Hematopoietic multipotent progenitor cell (in vitro differentiated cells): ENCODE data around the gene ZNF768. TPM values are rescaled to one million over a fixed set of nuclear protein-coding genes. Genes with fewer than 3 reads are reported as not detected.
A peak's percentile ranks its signal among the peaks of the same experiment; 100 is the strongest.
"Not testable (repeated sequence)": the region's sequence is repeated elsewhere in the genome, so short reads cannot be mapped to it uniquely, and the experiment has no call there.

Source experiments
- DNase-seq, 3 donors: peaks; one replicate each; pipeline ENCODE4 v3.0.0-alpha.2; 2011 to 2015; ENCODE audit warnings: low read depth in 2 of 3, low spot score in 2 of 3
- total RNA-seq: library from RNA; depleted of rRNA; stranded (reverse); fragments of >200 nt; gene quantifications from one replicate; pipeline ENCODE4 v1.2.3, GENCODE V29; 2012

ZNF768 gene
- total RNA-seq, 1 donor: 49.3 TPM

DNA sequence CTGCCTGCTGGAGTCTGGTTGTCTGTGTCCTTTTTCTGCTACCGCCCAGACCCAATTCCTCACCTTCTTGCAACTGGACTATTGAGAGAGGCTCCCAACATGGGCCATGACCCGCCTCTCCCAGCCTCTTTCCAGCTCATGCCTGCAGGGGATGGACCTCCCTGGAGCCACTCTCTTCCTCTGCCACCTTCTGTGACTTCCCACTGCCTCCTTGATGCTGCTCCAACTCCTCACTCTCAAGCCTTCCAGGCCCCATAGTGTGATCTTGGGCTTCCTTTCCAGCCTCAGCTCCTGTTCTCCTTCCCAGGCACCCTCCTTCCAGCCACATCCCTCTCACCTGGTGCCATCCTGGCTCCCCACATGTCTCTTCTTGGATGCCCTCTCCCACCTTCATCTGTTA is 11.1 kb downstream of the ZNF768 start:
- DNase-seq: no peak

GRCh38 chr16:30511509-30511908 is 14.9 kb downstream of the ZNF768 start:
- DNase-seq: no peak

DNA sequence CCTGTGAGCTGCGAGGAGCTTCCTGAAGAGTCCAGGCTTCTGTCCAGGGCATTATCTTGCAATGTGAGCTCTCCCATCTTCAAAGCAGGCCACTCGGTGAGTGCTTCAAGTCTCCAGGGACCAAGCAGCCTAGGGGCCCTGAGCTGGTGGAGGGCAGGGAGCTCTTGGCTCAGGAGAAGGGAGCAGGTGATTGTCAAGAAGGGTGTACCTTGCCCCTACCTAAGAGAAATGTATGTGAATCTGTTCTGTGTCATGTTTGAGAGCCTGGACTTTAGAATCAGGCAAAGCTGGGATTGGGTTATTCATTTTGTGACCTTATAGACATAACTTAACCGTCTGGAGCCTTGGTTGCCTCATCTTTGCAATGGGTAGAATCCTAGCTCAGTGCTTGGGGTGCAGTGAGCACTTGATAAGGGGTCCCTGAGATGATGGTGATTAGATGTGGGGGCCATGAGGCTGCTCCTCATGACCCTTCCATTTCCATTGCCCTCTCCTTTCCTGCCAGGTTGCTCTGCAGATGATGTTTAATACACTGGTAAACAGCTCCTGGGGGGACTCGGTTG is 15.9 kb downstream of the ZNF768 start:
- no peak for DNase-seq

- no peak for DNase-seq
Observed at GRCh38 chr16:30509081-30509765, 17.1 kb downstream of the ZNF768 start.

DNA sequence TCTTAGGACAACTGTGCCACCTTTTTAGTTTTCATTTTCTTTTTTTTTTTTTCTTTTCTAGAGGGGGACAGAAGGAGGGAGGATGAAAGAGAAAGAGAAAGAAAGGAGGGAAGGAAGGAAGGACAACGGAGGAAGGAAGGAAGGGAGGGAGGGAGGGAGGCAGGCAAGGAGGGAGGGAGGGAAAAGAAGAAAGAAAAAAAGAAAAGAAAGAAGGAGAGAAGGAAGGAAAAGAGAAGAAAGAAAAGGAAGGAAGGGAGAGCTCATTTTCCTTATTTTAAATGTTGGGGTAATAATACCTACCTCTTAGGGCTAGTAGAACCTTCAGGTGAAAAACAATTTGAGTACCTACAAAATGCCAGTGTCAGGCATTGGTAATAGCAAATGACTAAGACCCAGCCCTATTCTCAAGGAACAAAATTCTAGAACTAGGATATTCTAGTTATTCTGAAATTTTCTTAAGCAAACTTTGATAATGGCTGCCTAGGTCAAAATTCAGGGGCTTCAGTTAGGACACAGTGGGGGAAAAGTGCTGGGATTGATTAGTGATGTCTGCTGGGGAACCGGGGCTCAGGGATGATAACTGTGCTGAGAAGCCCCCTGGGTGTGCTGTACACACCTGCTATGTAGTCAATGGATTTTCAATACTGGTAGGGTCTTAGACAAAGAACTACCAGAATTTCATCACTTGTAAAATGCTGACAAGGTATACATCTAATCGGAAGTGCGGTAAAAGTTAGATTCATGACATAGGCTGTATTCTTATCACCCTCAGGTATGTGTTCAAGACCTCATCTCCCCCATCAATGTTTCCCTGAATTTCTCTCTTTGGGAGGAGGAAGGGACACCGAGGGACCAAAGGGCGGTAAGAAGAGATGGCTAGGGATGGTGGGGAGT is 22.7 kb downstream of the ZNF768 start:
- no peak for DNase-seq

DNA sequence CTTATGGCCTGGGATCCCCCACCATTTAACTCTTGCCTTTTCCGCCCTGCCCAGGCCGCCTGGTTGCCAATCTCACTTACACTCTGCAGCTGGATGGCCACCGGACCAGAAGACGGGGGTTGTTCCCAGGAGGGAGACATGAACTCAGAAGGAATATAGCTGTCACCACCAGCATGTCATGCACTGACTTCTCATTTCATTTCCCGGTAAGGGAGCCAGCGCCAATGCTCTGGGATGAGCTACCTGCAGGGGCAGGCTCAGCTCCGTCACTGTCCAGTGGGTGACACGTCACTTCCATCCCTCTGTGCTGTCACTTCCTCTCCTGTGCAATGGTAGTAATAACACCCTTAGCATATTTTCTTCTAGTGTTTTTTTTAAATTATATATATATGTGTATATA is 27.1 kb downstream of the ZNF768 start:
- no peak for DNase-seq

DNA sequence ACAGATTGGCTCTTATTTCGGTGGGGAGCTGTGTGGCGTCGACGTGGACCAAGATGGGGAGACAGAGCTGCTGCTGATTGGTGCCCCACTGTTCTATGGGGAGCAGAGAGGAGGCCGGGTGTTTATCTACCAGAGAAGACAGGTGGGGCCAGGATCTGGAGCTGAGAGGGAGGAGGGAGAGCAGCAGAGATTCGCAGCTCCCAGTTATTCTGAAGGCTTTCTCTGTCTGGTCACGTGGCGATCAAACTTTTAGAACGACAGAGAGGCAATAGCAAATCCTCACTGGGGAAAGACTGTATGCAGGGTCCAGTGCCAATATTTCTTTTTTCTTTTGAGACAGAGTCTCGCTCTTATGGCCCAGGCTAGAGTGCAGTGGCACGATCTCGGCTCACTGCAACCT is 31.7 kb downstream of the ZNF768 start:
- no peak for DNase-seq

DNA sequence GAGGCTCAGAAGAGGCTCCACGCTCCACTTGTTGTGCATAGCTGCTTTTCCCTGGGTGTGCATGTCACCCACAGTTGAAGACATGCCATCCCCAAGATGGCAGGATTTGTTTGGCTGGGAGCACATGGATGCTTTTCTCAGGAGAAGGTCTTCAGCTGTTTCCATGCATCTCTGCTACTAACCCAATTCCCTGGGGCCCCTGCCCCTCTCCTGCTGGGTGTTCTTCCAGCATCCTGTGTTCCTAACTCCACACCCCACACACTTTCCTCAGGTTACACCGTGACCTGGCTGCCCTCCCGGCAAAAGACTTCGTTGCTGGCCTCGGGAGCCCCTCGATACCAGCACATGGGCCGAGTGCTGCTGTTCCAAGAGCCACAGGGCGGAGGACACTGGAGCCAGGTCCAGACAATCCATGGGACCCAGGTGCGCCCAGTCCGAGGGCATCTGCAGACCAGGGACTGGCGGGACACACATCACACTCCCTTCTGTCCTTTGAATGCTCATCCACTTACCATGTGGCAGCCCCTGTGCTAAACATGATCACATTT is 32.4 kb downstream of the ZNF768 start:
- no peak for DNase-seq

DNA sequence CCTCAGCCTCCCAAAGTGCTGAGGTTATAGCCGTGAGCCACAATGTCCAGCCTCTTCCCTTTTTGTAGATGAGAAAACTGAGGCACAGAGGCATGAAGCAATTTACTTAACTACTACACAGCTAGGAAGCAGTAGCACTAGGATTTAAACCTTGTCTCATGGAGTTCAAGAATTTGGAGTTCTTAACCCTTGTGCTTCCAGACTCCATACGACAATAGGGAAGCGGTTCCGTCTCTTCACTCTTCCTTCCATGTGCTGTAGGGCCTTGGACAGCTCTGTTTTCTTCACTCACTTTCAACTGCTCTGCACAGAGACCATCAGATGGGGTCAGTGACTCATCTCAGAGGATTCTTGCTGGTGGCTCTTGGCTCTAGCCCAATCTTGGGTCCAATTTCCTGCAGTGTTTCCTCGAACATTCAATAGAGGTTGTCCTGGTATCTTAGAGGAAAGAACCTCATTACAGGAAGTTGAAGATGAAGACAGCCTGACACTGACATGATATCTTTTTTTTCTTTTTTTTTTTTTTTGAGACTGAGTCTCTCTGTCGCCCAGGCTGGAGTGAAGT is 34.5 kb downstream of the ZNF768 start:
- DNase-seq: peak in 2 of 3 donors; percentile 54 to 62

GRCh38 chr16:30491229-30491628 is 35.1 kb downstream of the ZNF768 start:
- no peak for DNase-seq

- DNase-seq: no peak
Observed at GRCh38 chr16:30490210-30490609, 36.2 kb downstream of the ZNF768 start.

- DNase-seq: no peak
Observed at GRCh38 chr16:30488764-30489605, 37.4 kb downstream of the ZNF768 start.

GRCh38 chr16:30485818-30486436 is 40.4 kb downstream of the ZNF768 start:
- DNase-seq: no peak

DNA sequence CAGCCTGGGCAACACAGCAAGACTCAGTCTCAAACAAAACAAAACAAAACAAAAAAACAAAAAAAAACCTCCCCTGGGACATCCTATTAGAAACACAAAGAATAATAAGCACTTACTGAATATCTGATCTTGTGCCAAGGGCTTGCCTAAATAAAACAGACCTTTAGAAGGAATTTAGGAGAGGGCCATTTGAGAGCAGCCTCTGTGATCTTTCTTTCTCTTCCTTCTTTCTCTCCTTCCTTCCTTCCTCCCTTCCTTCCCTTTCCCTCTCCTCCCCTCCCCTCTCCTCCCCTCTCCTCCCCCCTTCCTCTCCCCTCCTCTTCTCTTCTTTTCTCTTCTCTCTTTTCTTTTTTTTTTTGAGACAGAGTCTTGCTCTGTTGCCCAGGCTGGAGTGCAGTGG is 41.5 kb downstream of the ZNF768 start:
- DNase-seq: no peak

DNA sequence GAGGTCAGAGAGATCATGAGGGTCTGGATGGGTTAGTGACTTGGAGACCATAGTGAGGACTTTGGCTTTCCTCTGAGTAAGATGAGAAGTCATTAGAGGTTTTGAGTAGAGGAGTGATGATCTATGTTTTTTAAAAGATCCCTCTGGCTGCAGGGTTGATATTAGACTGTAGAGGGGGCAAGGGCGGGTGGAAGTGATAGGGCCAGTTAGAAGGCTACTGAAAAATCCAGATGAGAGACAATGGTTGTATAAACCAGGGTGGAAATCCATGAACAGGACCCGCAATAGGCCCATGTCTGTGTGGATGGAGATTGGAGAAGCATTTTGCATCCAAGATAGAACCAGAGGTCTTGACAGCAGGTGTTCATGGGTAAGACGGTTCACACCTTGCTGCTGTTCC is 44.0 kb downstream of the ZNF768 start:
- no peak for DNase-seq

- DNase-seq: no peak
Observed at GRCh38 chr16:30481381-30481780, 45.0 kb downstream of the ZNF768 start.

DNA sequence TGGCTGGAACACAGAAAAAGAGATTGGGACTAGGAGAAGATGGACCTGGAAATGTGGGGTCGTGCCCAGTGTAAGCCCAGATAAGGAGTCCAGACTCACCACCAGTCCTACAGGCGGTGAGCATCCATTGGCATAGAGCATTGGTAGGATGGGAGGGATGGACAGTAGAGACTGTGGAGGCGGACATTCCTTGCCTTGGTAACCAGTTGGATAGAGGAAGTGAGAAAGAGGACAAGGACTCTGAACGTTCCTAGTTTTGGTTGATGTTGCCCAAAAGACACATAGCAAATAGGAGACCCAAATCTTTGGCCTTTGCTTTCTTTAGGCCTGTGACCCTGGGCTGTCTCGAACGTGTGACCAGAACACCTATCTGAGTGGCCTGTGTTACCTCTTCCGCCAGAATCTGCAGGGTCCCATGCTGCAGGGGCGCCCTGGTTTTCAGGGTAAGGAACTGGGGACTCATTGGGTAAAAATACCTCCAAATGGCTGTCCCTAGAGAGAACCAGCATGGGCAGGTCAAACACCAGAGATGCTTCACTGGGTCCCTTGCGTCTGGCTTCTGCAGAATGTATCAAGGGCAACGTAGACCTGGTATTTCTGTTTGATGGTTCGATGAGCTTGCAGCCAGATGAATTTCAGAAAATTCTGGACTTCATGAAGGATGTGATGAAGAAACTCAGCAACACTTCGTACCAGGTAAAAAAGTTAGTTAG is 47.4 kb downstream of the ZNF768 start:
- no peak for DNase-seq

DNA sequence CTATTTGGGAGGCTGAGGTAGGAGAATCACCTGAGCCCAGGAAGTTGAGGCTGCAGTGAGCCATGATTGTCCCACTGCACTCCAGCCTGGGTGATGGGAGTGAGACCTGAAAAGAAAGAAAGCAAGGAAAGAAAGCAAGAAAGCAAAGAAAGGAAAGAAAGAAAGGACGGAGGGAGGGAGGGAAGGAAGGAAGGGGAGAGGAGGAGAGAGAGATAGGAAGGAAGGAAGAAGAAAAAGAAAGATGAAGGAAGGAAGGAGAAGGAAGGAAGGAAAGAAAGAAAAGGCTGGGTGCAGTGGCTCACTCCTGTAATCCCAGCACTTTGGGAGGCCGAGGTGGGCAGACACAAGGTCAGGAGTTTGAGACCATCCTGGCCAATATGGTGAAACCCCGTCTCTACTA is 48.6 kb downstream of the ZNF768 start:
- not testable (repeated sequence) for DNase-seq

DNA sequence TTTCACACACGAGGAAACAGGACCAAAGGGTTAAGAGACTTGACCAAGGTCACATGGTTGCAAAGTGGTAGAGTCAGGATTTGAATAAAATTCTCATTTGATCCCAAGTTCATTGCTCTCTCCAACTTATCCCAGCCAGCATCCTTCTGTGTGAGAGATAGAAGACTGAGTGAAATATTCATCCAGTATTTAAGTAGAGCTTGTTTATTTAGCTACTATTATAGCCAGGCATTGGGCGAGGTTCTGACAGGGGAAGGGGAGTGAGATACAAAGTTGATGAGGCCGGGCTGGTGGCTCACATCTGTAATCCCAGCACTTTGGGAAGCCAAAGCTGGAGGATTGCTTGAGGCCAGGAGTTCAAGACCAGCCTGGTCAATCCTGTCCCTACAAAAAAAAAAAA is 49.4 kb downstream of the ZNF768 start:
- DNase-seq: no peak
